ENCODE measurements around the gene LRIT2. TPM values are rescaled to one million over a fixed set of nuclear protein-coding genes. Genes with fewer than 3 reads are reported as not detected.

LRIT2 gene
- total RNA-seq, 2 donors from 2014 or later = not detected

- no peak for TF ChIP-seq CTCF (IDR thresholded peaks at IDR 0.05)
- H3K4me1 ChIP-seq (ENCODE audit: control insufficient read depth in 1 of 2, low read depth in 2 of 2) = no peaks in the 10 kb centered on the region
- no peaks in the 10 kb centered on the region for H3K9me3 ChIP-seq
- H3K27ac ChIP-seq = no peak overlapping the region
- DNase-seq (ENCODE audit: low spot score) = no peak
- no peaks in the 10 kb centered on the region for H3K27me3 ChIP-seq (replicated peaks; ENCODE audit: insufficient read depth)
- H3K36me3 ChIP-seq = no peaks in the 10 kb centered on the region
- ATAC-seq (ENCODE audit: insufficient number of reproducible peaks, low FRiP score, low read depth) = no peak
- no peak overlapping the region for H3K4me3 ChIP-seq
Measured at GRCh38 chr10:84248794-84249193, 23.4 kb upstream of the LRIT2 start.

- H3K27ac ChIP-seq = no peak overlapping the region
- no peaks in the 10 kb centered on the region for H3K27me3 ChIP-seq (replicated peaks; ENCODE audit: insufficient read depth)
- H3K9me3 ChIP-seq = no peaks in the 10 kb centered on the region
- DNase-seq (ENCODE audit: low spot score) (no peak), ATAC-seq (ENCODE audit: insufficient number of reproducible peaks, low FRiP score, low read depth) (no peak)
- no peaks in the 10 kb centered on the region for H3K4me1 ChIP-seq (ENCODE audit: control insufficient read depth in 1 of 2, low read depth in 2 of 2)
- no peaks in the 10 kb centered on the region for H3K36me3 ChIP-seq
- H3K4me3 ChIP-seq = no peak overlapping the region
- TF ChIP-seq CTCF (IDR thresholded peaks at IDR 0.05) = no peak
Measured at GRCh38 chr10:84247496-84247895, 22.2 kb upstream of the LRIT2 start.

- DNase-seq (ENCODE audit: low spot score) (no peak), ATAC-seq (ENCODE audit: insufficient number of reproducible peaks, low FRiP score, low read depth) (no peak)
- H3K4me3 ChIP-seq = no peak within 1 kb of the TSS
- no peaks in the 10 kb centered on the region for H3K4me1 ChIP-seq (ENCODE audit: control insufficient read depth in 1 of 2, low read depth in 2 of 2)
- no peak within 1 kb of the TSS for H3K27ac ChIP-seq
- H3K36me3 ChIP-seq = no peaks in the 10 kb centered on the region
- no peak for TF ChIP-seq CTCF (IDR thresholded peaks at IDR 0.05)
- no peaks in the 10 kb centered on the region for H3K9me3 ChIP-seq
- no peaks in the 10 kb centered on the region for H3K27me3 ChIP-seq (replicated peaks; ENCODE audit: insufficient read depth)
Measured at GRCh38 chr10:84244651-84245270, 19.4 kb upstream of the LRIT2 start, which contains the start of gene RGR. RGR (plus strand) TSS chr10:84245053; CDS start chr10:84245091, 38 bp downstream.

- H3K36me3 ChIP-seq = no peaks in the 10 kb centered on the region
- DNase-seq (ENCODE audit: low spot score) (no peak), ATAC-seq (ENCODE audit: insufficient number of reproducible peaks, low FRiP score, low read depth) (no peak)
- no peak overlapping the region for H3K27ac ChIP-seq
- H3K4me3 ChIP-seq = no peak overlapping the region
- H3K9me3 ChIP-seq = no peaks in the 10 kb centered on the region
- H3K4me1 ChIP-seq (ENCODE audit: control insufficient read depth in 1 of 2, low read depth in 2 of 2) = no peaks in the 10 kb centered on the region
- no peaks in the 10 kb centered on the region for H3K27me3 ChIP-seq (replicated peaks; ENCODE audit: insufficient read depth)
- no peak for TF ChIP-seq CTCF (IDR thresholded peaks at IDR 0.05)
Measured at GRCh38 chr10:84243759-84244158, 18.4 kb upstream of the LRIT2 start.

- Histone ChIP-seq H3K27me3 (replicated peaks; ENCODE audit: insufficient read depth) (no peaks in the 10 kb centered on the region), H3K27ac (no peak within 1 kb of the TSS), H3K36me3 (no peaks in the 10 kb centered on the region), H3K4me3 (no peak within 1 kb of the TSS), H3K9me3 (no peaks in the 10 kb centered on the region), H3K4me1 (ENCODE audit: control insufficient read depth in 1 of 2, low read depth in 2 of 2) (no peaks in the 10 kb centered on the region)
- no peak for TF ChIP-seq CTCF (IDR thresholded peaks at IDR 0.05)
- ATAC-seq (ENCODE audit: insufficient number of reproducible peaks, low FRiP score, low read depth) (no peak), DNase-seq (ENCODE audit: low spot score) (no peak)
Measured at GRCh38 chr10:84241185-84241790, 15.9 kb upstream of the LRIT2 start, which contains the start of gene LRIT1. LRIT1 (minus strand) TSS chr10:84241546; CDS start chr10:84241439, 107 bp downstream.

Measured in thoracic aorta (tissue), 2 donors.